ENCODE measurements around the gene ACSS2.

ACSS2 gene

GRCh38 chr20:34956751-34957472, 80.5 kb downstream of the ACSS2 start:
- Mint-ChIP-seq H3K27ac (no peak overlapping the region), H3K36me3 (ENCODE audit: low read depth) (peaks cover 2% of the 10 kb centered on the region), H3K4me1 (peaks cover 21% of the 10 kb centered on the region), H3K4me3 (peak overlapping the region; percentile 99), H3K9me3 (no peaks in the 10 kb centered on the region), H3K27me3 (no peaks in the 10 kb centered on the region)
- ATAC-seq, result no peak
- no peak for DNase-seq

- no peaks in the 10 kb centered on the region for H3K36me3 Mint-ChIP-seq (ENCODE audit: low read depth)
- H3K9me3 Mint-ChIP-seq, result no peaks in the 10 kb centered on the region
- no peak overlapping the region for H3K27ac Mint-ChIP-seq
- no peak for ATAC-seq
- H3K4me3 Mint-ChIP-seq, result no peak overlapping the region
- no peak for DNase-seq
- no peaks in the 10 kb centered on the region for H3K4me1 Mint-ChIP-seq
- no peaks in the 10 kb centered on the region for H3K27me3 Mint-ChIP-seq
Observed at GRCh38 chr20:34964486-34964885, 88.1 kb downstream of the ACSS2 start.

GRCh38 chr20:34965051-34965450, 88.6 kb downstream of the ACSS2 start:
- Mint-ChIP-seq H3K27me3 (no peaks in the 10 kb centered on the region), H3K27ac (no peak overlapping the region), H3K4me1 (no peaks in the 10 kb centered on the region), H3K4me3 (no peak overlapping the region), H3K9me3 (no peaks in the 10 kb centered on the region), H3K36me3 (ENCODE audit: low read depth) (no peaks in the 10 kb centered on the region)
- DNase-seq (no peak), ATAC-seq (no peak)

GRCh38 chr20:34967421-34967820, 91.0 kb downstream of the ACSS2 start:
- no peaks in the 10 kb centered on the region for H3K4me1 Mint-ChIP-seq
- no peak overlapping the region for H3K27ac Mint-ChIP-seq
- H3K4me3 Mint-ChIP-seq, result no peak overlapping the region
- H3K36me3 Mint-ChIP-seq (ENCODE audit: low read depth), result no peaks in the 10 kb centered on the region
- DNase-seq (no peak), ATAC-seq (no peak)
- H3K27me3 Mint-ChIP-seq, result no peaks in the 10 kb centered on the region
- H3K9me3 Mint-ChIP-seq, result no peaks in the 10 kb centered on the region

GRCh38 chr20:34968042-34968775, 91.8 kb downstream of the ACSS2 start:
- no peak overlapping the region for H3K27ac Mint-ChIP-seq
- no peak for ATAC-seq
- H3K36me3 Mint-ChIP-seq (ENCODE audit: low read depth), result no peaks in the 10 kb centered on the region
- H3K9me3 Mint-ChIP-seq, result no peaks in the 10 kb centered on the region
- no peak for DNase-seq
- no peaks in the 10 kb centered on the region for H3K27me3 Mint-ChIP-seq
- H3K4me1 Mint-ChIP-seq, result no peaks in the 10 kb centered on the region
- H3K4me3 Mint-ChIP-seq, result no peak overlapping the region

GRCh38 chr20:34970193-34970840, 93.9 kb downstream of the ACSS2 start:
- H3K27me3 Mint-ChIP-seq, result no peaks in the 10 kb centered on the region
- no peaks in the 10 kb centered on the region for H3K36me3 Mint-ChIP-seq (ENCODE audit: low read depth)
- H3K4me1 Mint-ChIP-seq, result no peaks in the 10 kb centered on the region
- DNase-seq (no peak), ATAC-seq (no peak)
- no peak overlapping the region for H3K4me3 Mint-ChIP-seq
- no peaks in the 10 kb centered on the region for H3K9me3 Mint-ChIP-seq
- H3K27ac Mint-ChIP-seq, result no peak overlapping the region

GRCh38 chr20:34970846-34971560, 94.6 kb downstream of the ACSS2 start:
- Mint-ChIP-seq H3K4me3 (no peak overlapping the region), H3K9me3 (no peaks in the 10 kb centered on the region), H3K36me3 (ENCODE audit: low read depth) (no peaks in the 10 kb centered on the region), H3K27ac (no peak overlapping the region), H3K4me1 (no peaks in the 10 kb centered on the region), H3K27me3 (no peaks in the 10 kb centered on the region)
- DNase-seq (no peak), ATAC-seq (peak; percentile 36)

- no peak overlapping the region for H3K27ac Mint-ChIP-seq
- H3K27me3 Mint-ChIP-seq, result no peaks in the 10 kb centered on the region
- DNase-seq (no peak), ATAC-seq (no peak)
- H3K36me3 Mint-ChIP-seq (ENCODE audit: low read depth), result no peaks in the 10 kb centered on the region
- H3K9me3 Mint-ChIP-seq, result no peaks in the 10 kb centered on the region
- no peak overlapping the region for H3K4me3 Mint-ChIP-seq
- no peaks in the 10 kb centered on the region for H3K4me1 Mint-ChIP-seq
Observed at GRCh38 chr20:34971561-34972235, 95.3 kb downstream of the ACSS2 start.

- Mint-ChIP-seq H3K27ac (no peak overlapping the region), H3K4me3 (no peak overlapping the region), H3K36me3 (ENCODE audit: low read depth) (no peaks in the 10 kb centered on the region), H3K27me3 (peaks cover 5% of the 10 kb centered on the region), H3K4me1 (no peaks in the 10 kb centered on the region), H3K9me3 (no peaks in the 10 kb centered on the region)
- ATAC-seq (no peak), DNase-seq (no peak)
Observed at GRCh38 chr20:34974246-34974645, 97.8 kb downstream of the ACSS2 start.

- H3K36me3 Mint-ChIP-seq (ENCODE audit: low read depth), result no peaks in the 10 kb centered on the region
- no peaks in the 10 kb centered on the region for H3K4me1 Mint-ChIP-seq
- no peak for DNase-seq
- H3K27ac Mint-ChIP-seq, result no peak overlapping the region
- no peak for ATAC-seq
- H3K9me3 Mint-ChIP-seq, result no peaks in the 10 kb centered on the region
- H3K4me3 Mint-ChIP-seq, result no peak overlapping the region
- peaks cover 6% of the 10 kb centered on the region for H3K27me3 Mint-ChIP-seq
Observed at GRCh38 chr20:34976286-34976685, 99.9 kb downstream of the ACSS2 start.
